H1 (cell line): ENCODE measurements around the gene YWHAQ. TPM values are rescaled to one million over a fixed set of nuclear protein-coding genes. Genes with fewer than 3 reads are reported as not detected.

Experiments
- SIX5 ChIP-seq: IDR thresholded peaks from 2 replicates; pipeline ENCODE4 v1.6.1; 2011; ENCODE audit warnings: mild to moderate bottlenecking, low read depth, low read length
- TAF7 ChIP-seq: optimal IDR thresholded peaks from 2 replicates; pipeline ENCODE3; 2011; ENCODE audit warnings: low read depth, mild to moderate bottlenecking, inconsistent platforms, low read length, moderate library complexity, borderline replicate concordance
- polyA plus RNA-seq, 7 experiments: library from polyadenylated mRNA; depleted of rRNA in 3 of 7; stranded (reverse) in 5 of 7; unstranded in 2 of 7; fragments of >200 nt in 5 of 7; fragments of 200-250 nt in 2 of 7; gene quantifications; 1 replicate in 5 of 7; 2 replicates in 1 of 7; 4 replicates in 1 of 7; pipeline versions ENCODE4 v1.2.1 to v1.2.3, GENCODE V29; 2011 to 2013; ENCODE audit warnings: missing spikeins in 2 of 7, mixed read lengths in 2 of 7
- total RNA-seq: library from RNA; stranded (reverse); fragmentation: NEBNext Ultra II Directional; extraction: Animal tissue kit (Norgen Biotek cat#: 25700); gene quantifications from 2 replicates; pipeline ENCODE4 v1.2.1, GENCODE V29; 2021

YWHAQ gene
- total and polyA plus RNA-seq, 2 of the 8 experiments (the other 6 are each of a cell fraction or from before 2014, with no cell fraction given) = 244 to 480 TPM

DNA sequence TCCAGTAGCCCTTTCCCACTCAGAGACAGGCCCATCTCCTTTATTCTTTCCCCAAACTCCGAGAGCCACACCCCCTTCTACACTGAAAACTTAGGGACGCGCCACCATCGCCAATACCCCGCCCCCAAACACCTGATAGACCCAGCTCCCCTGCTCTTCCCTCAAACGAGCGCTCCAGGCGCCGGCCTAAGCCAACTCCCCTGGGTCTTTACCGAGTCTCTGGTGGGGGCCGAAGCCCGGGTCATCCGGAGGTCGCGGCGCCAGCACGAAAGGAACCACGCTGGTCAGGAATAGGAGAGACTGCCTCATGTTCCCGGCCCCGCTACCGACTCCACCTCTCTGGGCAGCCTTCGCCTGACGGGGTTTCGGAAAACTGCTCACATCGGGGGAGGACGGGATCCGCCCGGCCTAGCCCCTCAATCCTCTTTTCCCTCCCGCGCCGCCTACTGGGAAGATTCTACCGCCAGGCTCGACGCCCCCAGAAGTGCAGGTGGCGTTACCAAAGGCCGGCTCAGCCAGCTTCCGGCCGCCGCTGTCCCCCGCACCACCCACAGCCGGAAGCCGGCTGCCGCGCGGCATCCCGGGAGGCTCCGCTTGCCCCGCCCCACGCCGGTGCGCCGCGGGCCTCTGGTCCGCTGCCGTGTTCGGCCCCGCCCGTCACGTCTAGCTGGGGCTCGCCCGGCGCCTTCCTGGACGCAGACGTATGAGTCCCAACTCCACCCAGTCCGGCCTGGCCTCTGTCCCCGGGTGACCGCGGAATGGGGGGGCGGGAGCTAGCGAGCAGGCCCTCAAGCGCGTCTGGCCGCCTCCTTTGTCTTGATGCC lies 75.3 kb downstream of the YWHAQ start, which contains the start of gene ADAM17 (continued):
- peak; percentile 82 for TF ChIP-seq TAF7
- TF ChIP-seq SIX5 = no peak
